Neural cell (in vitro differentiated cells): ENCODE measurements around the gene SLC16A4.

Source experiments
- EP300 ChIP-seq: fragments of 450-650 bp; conservative IDR thresholded peaks from 2 replicates; pipeline ENCODE4 v1.6.1; 2014; ENCODE audit warnings: antibody characterized with exemption, mild to moderate bottlenecking, moderate library complexity; ENCODE audit not compliant: poor library complexity, severe bottlenecking
- EZH2 ChIP-seq: fragments of 200-600, 300-800 bp; shearing (Covaris generic), sonication (generic); IDR thresholded peaks from 2 replicates; pipeline ENCODE4 v1.6.1; 2014; ENCODE audit warnings: antibody characterized with exemption, low read length, borderline replicate concordance, mild to moderate bottlenecking; ENCODE audit not compliant: insufficient read depth, poor library complexity, severe bottlenecking
- POLR2AphosphoS5 ChIP-seq: IDR thresholded peaks from 2 replicates; pipeline ENCODE4 v1.6.1; 2012
- RAD21 ChIP-seq: fragments of 450-650 bp; conservative IDR thresholded peaks from 2 replicates; pipeline ENCODE4 v1.6.1; 2014; ENCODE audit warnings: antibody characterized with exemption, mild to moderate bottlenecking, moderate library complexity
- SMC3 ChIP-seq: fragments of 450-650 bp; conservative IDR thresholded peaks from 2 replicates; pipeline ENCODE4 v1.6.1; 2014; ENCODE audit warnings: antibody characterized with exemption, mild to moderate bottlenecking, moderate library complexity; ENCODE audit not compliant: poor library complexity
- TF ChIP-seq, protein P1 (sequence below): fragments of 450-650 bp; IDR thresholded peaks from 2 replicates; pipeline ENCODE4 v1.5.1; 2014; ENCODE audit warnings: antibody characterized with exemption, mild to moderate bottlenecking, moderate library complexity; ENCODE audit not compliant: poor library complexity, severe bottlenecking

DNA sequence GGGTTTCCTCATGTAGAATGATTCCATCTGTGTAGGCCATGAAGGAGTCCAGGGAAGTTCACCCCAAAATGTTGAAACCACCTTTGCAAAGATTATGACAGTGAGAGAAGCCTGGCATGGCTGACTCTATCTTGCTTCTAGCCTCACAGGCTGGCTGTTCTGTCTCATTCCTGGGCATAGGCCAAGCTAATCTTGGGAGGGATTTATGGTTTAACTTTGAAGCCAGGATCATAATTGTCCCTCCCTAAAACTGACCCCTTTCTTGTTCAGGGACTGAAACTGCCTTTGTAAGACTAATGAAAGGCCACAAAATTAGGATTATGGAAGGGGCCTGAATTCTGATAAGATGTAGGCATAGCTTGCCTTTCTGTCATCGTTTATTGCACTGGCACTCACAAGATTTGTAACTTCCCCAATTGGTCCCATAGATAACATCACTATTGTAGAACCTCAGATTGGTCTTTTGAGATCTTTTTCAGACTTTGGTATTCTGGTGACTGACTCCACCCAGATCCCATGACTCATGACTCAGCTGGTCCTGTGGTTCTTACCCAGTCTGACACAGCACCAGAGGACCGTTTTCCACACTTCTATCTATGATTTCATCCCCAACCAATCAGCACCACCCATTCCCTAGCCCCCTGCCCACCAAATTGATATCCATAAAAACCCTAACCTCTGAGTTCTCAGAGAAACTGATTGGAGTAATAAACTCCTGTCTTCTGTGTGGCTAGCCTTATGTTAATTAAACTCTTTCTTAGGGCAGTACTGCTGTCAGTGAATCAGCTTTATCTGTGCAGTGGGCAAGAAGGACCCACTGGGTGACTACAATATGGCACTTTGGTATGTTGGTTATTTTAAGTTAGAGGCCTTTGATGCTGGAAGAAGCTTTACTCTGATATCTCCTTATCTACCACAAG, 30.3 kb upstream of the SLC16A4 start:
- TF ChIP-seq POLR2AphosphoS5 (no peak), EZH2 (no peak), RAD21 (no peak), EP300 (no peak), SMC3 (no peak)
- TF ChIP-seq, protein P1, sequence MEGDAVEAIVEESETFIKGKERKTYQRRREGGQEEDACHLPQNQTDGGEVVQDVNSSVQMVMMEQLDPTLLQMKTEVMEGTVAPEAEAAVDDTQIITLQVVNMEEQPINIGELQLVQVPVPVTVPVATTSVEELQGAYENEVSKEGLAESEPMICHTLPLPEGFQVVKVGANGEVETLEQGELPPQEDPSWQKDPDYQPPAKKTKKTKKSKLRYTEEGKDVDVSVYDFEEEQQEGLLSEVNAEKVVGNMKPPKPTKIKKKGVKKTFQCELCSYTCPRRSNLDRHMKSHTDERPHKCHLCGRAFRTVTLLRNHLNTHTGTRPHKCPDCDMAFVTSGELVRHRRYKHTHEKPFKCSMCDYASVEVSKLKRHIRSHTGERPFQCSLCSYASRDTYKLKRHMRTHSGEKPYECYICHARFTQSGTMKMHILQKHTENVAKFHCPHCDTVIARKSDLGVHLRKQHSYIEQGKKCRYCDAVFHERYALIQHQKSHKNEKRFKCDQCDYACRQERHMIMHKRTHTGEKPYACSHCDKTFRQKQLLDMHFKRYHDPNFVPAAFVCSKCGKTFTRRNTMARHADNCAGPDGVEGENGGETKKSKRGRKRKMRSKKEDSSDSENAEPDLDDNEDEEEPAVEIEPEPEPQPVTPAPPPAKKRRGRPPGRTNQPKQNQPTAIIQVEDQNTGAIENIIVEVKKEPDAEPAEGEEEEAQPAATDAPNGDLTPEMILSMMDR, result no peak
